Lower lobe of right lung (tissue), 2 donors: ENCODE results near the gene UNC45A. TPM values are rescaled to one million over a fixed set of nuclear protein-coding genes. Genes with fewer than 3 reads are reported as not detected.
"Not testable (repeated sequence)": the region's sequence is repeated elsewhere in the genome, so short reads cannot be mapped to it uniquely, and the experiment has no call there.

Source experiments
- ATAC-seq, 2 donors: fragments of 200-7000 bp; cut with Tn5 transposase; one replicate each; pipeline ENCODE4 v1.9.1; 2020 to 2022; ENCODE audit warnings: mild to moderate bottlenecking in 2 of 2, moderate library complexity in 2 of 2
- DNase-seq: peaks from one replicate; pipeline ENCODE4 v3.0.0-alpha.2; 2020
- H3K27ac ChIP-seq: fragments of 200-600 bp; one replicate; pipeline ENCODE4 v1.8.0; 2022
- H3K27me3 ChIP-seq: fragments of 200-600 bp; one replicate; pipeline ENCODE4 v1.8.0; 2022; ENCODE audit warnings: low read depth
- H3K36me3 ChIP-seq: fragments of 200-600 bp; one replicate; pipeline ENCODE4 v1.8.0; 2022; ENCODE audit warnings: mild to moderate bottlenecking
- H3K4me1 ChIP-seq: fragments of 200-600 bp; one replicate; pipeline ENCODE4 v1.8.0; 2022
- H3K4me3 ChIP-seq: fragments of 200-600 bp; one replicate; pipeline ENCODE4 v1.8.0; 2022; ENCODE audit warnings: mild to moderate bottlenecking
- H3K9me3 ChIP-seq: fragments of 200-600 bp; one replicate; pipeline ENCODE4 v1.8.0; 2022
- intact Hi-C: fragments of 100-400 bp; cut with DNase I; formaldehyde crosslinking; loops from one replicate; pipeline ENCODE4 v1.11.0; 2022
- total RNA-seq: library from RNA; stranded (reverse); fragmentation: NEBNext Ultra II Directional; extraction: Animal tissue kit (Norgen Biotek cat#: 25700); gene quantifications from one replicate; pipeline ENCODE4 v1.2.1, GENCODE V29; 2021
- TF ChIP-seq, protein P1 (sequence below): fragments of 200-600 bp; IDR thresholded peaks from one replicate; pipeline ENCODE4 v1.8.0; 2022; ENCODE audit warnings: antibody characterized with exemption, mild to moderate bottlenecking
- donor health status: DM: no; HTN: yes; CAD: no; lungs with severe emphysema.

UNC45A gene
- total RNA-seq, 1 donor from 2014 or later: 50.4 TPM

- no peaks in the 10 kb centered on the region for H3K9me3 ChIP-seq
- DNase-seq (peak; percentile 36), ATAC-seq (no peak)
- H3K4me3 ChIP-seq: no peak overlapping the region
- no peaks in the 10 kb centered on the region for H3K27me3 ChIP-seq
- peaks cover 21% of the 10 kb centered on the region for H3K4me1 ChIP-seq
- H3K27ac ChIP-seq: no peak overlapping the region
- intact Hi-C loops: no loop called here
- TF ChIP-seq, protein P1, sequence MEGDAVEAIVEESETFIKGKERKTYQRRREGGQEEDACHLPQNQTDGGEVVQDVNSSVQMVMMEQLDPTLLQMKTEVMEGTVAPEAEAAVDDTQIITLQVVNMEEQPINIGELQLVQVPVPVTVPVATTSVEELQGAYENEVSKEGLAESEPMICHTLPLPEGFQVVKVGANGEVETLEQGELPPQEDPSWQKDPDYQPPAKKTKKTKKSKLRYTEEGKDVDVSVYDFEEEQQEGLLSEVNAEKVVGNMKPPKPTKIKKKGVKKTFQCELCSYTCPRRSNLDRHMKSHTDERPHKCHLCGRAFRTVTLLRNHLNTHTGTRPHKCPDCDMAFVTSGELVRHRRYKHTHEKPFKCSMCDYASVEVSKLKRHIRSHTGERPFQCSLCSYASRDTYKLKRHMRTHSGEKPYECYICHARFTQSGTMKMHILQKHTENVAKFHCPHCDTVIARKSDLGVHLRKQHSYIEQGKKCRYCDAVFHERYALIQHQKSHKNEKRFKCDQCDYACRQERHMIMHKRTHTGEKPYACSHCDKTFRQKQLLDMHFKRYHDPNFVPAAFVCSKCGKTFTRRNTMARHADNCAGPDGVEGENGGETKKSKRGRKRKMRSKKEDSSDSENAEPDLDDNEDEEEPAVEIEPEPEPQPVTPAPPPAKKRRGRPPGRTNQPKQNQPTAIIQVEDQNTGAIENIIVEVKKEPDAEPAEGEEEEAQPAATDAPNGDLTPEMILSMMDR: no peak
- peaks cover 58% of the 10 kb centered on the region for H3K36me3 ChIP-seq
These were observed 29.5 kb upstream of the UNC45A start for GRCh38 chr15:90905306-90906180.

DNA sequence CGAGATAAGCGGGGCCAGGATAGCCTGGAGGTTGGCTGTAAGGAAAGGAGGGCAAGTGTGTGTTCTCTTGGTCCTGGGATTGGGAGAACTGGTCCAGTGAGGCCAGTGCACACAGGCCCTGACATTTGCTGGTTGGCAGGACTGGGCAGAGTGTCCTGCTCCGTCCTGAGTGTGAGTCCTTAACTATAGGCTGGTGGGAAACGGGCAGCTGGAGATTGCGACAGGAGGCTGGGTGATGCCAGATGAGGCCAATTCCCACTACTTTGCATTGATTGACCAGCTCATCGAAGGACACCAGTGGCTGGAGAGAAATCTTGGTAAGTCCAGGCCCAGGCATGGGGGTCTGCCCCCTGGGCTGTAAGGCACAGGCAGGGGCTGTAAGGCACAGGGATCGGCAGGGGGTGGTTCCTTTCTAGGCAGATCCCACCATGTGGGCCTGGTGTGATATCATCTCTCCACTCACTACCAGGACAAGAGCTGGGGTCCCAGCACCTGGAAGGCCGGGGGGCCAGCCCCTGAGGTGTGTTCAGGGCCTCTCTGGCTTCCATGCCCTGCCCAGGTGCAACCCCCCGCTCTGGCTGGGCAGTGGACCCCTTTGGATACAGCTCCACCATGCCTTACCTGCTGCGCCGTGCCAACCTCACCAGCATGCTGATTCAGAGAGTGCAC, 28.8 kb upstream of the UNC45A start:
- Histone ChIP-seq H3K27me3 (no peaks in the 10 kb centered on the region), H3K36me3 (peaks cover 66% of the 10 kb centered on the region), H3K27ac (no peak overlapping the region), H3K4me3 (no peak overlapping the region), H3K4me1 (peaks cover 20% of the 10 kb centered on the region), H3K9me3 (no peaks in the 10 kb centered on the region)
- ATAC-seq (no peak), DNase-seq (peak; percentile 35)
- intact Hi-C loops: no loop called here
- TF ChIP-seq, protein P1: no peak

- TF ChIP-seq, protein P1: no peak
- DNase-seq (peak; percentile 33), ATAC-seq (no peak)
- Histone ChIP-seq H3K4me1 (peaks cover 11% of the 10 kb centered on the region), H3K36me3 (peaks cover 74% of the 10 kb centered on the region), H3K27ac (no peak overlapping the region), H3K9me3 (no peaks in the 10 kb centered on the region), H3K4me3 (no peak overlapping the region), H3K27me3 (no peaks in the 10 kb centered on the region)
- intact Hi-C loops: no loop called here
These were observed 27.9 kb upstream of the UNC45A start for GRCh38 chr15:90907051-90907660.

GRCh38 chr15:90907838-90908507, 27.1 kb upstream of the UNC45A start:
- ATAC-seq (no peak), DNase-seq (no peak)
- Histone ChIP-seq H3K4me3 (no peak overlapping the region), H3K9me3 (no peaks in the 10 kb centered on the region), H3K36me3 (peaks cover 83% of the 10 kb centered on the region), H3K27ac (no peak overlapping the region), H3K27me3 (no peaks in the 10 kb centered on the region), H3K4me1 (peaks cover 11% of the 10 kb centered on the region)
- intact Hi-C loops: no loop called here
- TF ChIP-seq, protein P1: no peak

- intact Hi-C loops, H3K4me1 ChIP-seq, H3K27ac ChIP-seq, H3K27me3 ChIP-seq, ATAC-seq, H3K9me3 ChIP-seq, H3K4me3 ChIP-seq: not testable (repeated sequence)
- peak; percentile 18 for DNase-seq
- H3K36me3 ChIP-seq: peaks cover 97% of the 10 kb centered on the region
These were observed 25.6 kb upstream of the UNC45A start for GRCh38 chr15:90909449-90909848.
